T1000 (cell line): ENCODE measurements around the gene MUS81.
"Not testable (repeated sequence)": the region's sequence is repeated elsewhere in the genome, so short reads cannot be mapped to it uniquely, and the experiment has no call there.

Experiments
- DNase-seq: peaks from one replicate; lab custom pipeline; 2025; ENCODE audit warnings: mixed read lengths; lab: John Stamatoyannopoulos, UW

The MUS81 gene

DNA sequence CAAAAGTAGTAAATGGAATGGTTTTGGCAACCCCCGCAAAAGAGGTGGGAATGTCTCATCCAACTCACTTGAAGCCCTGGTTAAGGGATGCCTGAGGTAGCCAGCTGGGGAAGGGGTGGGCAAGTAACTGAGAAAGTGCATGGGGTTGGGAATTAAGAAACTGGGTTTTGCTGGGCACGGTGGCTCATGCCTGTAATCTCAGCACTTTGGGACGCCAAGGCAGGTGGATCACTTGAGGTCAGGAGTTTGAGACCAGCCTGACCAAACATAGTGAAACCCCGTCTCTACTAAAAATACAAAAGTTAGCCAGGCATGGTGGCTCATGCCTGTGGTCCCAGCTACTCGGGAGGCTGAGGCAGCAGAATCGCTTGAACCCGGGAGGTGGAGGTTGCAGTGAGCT is 11.5 kb upstream of the MUS81 start:
- not testable (repeated sequence) for DNase-seq

DNA sequence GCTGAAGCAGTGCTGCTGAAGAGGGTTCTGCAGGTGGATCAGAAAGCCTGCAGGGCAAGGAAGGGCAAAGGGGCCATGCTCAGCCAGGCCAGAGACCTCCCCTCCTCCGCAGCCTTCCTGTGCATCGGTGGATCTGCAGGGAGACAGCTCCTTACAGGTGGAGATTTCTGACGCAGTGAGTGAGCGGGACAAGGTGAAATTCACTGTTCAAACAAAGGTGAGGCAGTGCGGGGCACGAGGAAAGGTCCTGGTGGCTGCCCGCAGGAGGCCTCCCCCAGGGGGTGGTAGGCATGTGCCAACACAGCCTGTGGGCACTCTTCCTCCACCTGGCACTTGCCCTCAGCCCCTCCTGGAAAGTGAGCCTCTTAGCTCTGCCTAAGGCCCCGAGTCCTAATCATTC is 10.9 kb upstream of the MUS81 start:
- DNase-seq, result no peak

DNA sequence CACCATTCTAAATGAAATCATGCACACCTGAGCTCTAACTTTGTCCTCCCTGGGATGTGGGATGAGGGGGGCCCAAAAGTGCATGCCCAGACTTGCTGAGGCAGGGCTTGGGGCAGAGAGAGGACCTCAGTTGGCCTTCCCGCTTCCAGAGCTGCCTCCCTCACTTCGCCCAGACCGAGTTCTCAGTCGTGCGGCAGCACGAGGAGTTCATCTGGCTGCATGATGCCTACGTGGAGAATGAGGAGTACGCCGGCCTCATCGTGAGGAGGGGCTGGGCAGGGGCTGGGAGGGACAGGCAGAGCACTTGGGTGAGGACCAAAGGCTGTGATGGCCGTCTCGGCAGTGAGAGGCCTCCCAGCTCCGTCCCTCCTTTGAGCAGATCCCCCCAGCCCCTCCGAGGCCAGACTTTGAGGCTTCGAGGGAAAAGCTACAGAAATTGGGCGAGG is 10.4 kb upstream of the MUS81 start:
- no peak for DNase-seq

DNA sequence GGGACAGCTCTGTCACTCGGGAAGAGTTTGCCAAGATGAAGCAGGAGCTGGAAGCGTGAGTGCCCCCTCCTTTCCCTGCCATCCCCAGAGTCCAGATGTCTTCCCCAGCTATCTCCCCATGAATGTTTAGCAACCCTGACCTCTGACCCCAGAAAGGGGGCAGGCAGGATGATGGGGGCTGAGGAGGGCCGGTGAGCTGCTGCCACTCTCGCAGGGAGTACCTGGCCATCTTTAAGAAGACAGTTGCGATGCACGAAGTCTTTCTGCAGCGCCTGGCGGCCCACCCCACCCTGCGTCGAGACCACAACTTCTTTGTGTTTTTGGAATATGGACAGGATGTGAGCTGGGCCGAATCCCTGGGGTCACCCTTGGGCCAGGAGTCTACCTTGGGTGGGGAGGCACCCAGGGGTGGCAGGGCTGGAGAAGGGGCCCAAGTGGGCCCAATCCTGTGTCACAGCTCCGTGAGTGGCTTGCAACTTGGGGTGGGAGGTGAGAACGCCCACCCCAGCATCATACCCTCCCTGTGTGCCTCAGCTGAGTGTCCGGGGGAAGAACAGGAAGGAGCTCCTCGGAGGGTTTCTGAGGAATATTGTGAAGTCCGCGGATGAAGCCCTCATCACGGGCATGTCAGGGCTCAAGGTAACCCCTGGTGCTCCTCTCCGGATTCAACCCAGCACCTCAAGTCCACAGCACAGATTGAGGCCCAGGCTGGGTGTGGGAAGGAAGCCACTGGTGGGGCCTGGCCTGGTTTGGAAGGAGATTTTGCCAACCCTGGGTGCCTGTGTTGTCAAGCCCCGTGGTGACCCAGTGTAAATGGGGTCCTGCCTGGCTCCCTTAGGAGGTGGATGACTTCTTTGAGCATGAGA is 9.8 kb upstream of the MUS81 start:
- DNase-seq, result no peak

DNA sequence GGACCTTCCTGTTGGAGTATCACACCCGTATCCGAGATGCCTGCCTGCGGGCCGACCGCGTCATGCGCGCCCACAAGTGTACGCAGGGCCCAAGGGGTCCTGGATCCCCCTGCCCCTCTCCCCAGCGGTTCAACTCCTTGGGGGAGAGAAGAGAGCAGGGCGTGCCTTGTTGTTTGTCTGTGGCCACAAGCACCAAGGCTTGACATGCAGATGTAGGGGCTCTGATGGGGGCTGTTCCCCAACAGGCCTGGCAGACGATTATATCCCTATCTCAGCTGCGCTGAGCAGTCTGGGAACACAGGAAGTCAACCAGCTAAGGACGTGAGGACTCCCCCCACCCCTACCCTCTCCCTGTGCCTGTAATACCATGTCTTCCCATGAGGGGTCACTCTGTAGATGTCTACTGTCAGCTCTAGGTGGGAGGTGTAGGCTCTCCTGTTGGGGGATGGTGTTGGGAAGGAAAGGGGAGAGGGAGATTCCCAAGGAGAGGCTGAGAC is 9.1 kb upstream of the MUS81 start:
- peak; percentile 23 for DNase-seq

DNA sequence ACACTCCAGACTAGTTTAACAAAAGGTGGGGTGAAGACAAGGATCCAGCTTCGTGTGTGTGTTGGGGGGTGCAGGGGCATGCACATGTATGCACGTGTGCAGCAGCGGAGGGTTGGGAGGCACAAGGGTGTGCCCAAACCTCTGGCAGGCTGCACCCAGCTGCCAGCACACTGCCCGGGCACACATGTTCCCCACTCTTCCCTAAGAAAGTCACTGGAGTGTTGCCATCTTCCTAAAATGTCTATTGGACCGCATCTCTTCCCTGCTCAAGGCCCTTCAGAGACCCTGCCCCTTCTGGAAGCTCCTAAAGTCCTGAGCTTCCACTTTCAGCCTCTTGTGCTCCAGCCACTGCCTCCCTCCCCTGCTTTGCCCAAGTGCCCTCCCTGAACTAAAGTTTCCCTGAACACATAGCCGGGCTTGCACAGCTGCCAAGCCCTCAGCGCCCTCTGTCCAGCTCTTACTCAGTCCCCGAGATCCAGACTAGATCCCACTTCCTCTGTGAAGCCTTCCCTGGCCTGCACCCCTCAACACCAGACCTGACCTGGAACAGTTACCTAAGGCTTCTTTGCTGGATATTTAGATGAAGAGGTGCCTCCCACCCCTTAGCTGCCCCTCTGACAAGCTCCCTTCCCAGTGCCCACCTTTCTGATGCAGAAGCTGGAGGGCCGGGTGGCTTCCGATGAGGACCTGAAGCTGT is 8.3 kb upstream of the MUS81 start:
- no peak for DNase-seq

DNA sequence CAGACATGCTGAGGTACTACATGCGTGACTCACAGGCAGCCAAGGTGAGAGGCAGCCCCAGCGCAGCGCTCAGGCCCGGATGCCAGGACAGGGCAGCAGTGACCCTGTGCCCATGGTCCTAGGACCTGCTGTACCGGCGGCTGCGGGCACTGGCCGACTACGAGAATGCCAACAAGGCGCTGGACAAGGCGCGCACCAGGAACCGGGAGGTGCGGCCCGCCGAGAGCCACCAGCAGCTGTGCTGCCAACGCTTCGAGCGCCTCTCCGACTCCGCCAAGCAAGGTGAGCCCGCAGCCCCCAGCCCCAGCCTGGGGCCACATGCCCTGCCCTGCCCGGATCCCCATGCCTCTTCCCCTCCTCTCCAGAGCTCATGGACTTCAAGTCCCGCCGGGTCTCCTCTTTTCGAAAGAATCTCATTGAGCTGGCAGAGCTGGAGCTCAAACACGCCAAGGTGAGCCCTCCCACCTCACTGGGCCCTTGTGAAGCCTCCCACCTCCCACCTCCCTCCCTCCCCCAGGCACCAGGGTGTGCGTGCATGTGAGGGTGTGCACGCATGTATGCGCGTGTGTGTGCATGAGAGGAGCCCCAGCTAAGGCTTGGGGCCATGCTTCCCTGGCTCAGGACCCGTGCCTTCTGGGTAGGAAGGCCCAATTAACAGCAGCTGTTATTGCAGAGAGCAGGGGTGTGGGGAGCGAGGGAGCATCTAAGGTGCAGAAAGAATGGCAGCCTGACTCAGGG is 7.6 kb upstream of the MUS81 start:
- no peak for DNase-seq

DNA sequence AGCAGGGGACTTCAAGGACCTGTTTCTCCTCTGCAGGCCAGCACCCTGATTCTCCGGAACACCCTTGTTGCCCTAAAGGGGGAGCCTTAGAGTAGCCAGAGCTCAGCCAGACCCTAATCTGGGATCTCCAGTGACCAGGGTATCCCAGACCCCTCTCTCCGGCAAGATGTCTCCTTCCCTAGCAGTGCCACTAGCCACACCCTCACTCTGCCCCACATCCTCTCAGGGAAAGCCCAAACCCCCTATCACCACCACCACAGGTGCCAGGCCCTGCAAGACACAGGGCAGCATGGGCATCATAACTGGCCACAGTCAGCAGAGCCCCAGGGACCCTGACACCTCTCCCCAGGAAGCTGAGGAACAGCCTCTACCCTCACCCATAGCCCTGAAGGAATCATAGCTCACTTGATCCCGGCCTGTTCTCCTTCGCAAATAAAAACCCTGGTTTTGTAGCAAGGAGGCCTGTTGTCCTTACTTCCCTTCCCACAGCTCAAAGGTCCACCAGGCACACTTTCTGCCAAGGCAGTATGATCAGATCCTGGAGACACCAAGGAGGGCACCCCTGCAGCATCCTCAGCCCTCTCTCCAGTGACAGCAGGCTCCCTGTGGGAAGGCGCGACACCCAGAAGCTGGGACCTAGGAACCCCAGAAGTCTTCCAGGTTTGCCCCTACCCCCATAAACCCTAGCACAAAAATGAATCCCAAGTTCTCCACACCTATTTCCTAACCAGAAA is 6.8 kb upstream of the MUS81 start:
- DNase-seq, result no peak

DNA sequence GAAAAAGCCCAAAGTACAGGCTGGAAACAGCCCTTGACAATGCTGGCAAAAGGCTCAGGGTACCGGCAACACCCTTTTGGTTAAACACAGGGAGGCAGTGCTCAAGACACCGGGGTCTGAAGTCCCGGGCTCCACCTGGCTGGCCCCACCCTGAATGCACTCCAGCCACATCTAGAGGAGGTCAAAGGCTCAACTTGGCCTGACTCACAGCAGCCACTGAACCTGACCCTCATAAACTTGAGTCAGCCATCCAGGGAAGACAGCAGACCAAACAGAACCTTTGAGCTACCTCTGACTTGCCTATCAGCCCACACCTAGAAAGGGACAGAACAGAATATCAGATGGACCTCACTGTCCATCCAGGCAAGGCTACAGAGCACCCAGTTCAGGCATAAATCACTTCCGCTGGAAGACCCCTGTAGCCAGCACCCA is 6.1 kb upstream of the MUS81 start:
- no peak for DNase-seq

DNA sequence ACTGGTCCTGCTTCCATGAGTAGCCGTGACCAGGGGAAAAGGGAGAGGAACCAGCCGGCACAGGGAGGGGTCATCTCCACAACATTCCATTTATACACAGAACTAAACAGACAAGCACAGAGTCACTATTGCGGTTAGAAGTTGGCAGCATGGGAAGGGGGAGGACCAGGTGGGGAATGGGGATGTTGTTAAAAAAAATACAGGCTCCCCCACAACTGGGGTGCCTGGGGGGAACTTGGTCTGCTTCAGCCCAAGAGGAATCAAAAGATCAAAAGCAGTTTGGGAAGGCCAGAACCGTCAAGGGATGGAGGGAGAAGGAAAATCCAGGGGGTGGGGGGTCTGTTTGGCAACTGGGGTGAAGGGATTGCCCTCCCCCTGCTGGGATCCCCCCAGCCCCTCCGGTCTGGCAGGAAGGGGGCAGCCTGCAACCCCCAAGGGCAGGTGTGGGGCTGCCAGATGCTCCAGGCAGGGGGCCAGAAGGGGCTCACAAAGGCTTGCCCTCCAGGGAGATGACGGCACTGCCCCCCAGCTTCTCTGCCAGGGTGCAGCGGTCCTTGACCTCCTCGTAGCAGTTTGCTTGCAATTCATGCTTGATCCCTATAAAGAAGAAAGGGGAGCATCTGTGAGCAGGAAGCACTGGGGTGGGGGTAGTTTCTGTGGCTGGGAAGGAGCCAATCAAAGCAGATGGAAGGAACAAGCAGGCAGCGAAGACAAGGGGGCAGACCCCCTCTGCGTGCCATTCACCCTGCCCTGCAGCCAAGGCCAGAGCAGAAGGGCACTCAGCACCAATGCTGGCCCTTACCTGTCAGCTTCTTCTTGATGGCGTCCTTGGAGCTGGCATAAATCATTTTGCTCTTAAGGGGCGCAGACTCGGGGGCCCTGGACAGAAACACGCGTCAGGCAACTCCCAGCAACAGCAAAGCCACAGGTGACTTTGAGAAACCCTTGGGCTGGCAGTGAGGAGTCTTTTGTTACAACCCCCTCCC is 5.1 kb upstream of the MUS81 start:
- DNase-seq, result no peak

DNA sequence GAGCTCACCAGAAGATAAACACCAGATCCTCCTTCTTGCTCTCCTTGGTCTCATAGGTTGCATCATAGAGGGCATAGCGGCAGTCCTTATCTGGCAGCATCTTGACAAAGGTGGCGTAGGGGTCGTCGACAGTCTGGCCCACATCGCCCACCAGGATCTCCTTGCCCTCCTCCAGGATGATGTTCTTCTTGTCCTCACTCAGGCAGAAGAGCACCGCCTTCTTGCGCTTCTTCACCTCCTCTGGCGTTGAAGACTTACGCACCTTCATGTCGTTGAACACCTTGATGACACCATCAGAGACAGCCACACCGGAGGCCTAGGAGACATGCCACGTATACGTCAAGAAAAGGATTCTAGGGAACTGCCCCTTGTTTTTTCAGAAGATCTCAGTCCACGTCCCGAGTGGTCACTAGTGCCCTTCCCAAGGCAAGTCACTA is 4.3 kb upstream of the MUS81 start:
- no peak for DNase-seq

DNA sequence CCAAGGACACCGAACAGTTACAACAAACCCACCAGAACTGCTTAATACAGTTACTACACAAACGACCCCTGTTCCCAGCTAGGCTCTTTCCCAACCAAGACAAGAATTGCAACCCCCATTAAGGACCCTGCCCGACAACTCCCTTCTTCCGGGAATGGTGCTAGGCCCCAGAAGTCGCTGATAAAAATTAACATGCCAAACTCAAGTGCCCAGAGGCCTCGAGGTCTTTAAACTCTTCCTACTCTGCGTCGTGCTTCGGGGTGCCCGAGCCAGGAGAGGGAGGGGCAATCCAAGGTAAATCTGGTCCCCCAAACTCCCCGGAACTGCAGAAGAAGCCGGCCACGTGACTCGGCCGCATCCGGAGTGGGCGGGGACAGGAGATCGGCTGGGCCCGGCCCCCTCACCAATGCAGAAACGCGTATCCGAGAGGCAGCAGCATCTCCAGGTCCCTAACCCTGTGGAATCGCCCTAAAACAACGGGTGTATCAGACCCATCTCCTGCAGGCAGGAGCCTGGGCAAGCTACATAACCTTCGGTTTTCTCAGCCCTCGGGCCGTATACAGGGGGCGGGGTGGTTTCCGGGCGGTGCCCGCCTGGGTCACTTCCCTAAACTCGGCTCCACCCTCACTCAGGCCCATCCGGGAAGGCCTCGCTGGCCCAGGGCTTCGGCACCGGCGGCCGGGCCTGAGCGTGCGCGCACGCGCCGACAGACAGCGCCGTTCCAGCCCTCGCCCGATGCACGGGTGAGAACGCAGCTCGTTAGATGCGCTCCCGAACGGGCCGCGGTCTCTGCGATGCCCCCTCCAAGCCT is 3.3 kb upstream of the MUS81 start:
- DNase-seq, result peak; percentile 55

DNA sequence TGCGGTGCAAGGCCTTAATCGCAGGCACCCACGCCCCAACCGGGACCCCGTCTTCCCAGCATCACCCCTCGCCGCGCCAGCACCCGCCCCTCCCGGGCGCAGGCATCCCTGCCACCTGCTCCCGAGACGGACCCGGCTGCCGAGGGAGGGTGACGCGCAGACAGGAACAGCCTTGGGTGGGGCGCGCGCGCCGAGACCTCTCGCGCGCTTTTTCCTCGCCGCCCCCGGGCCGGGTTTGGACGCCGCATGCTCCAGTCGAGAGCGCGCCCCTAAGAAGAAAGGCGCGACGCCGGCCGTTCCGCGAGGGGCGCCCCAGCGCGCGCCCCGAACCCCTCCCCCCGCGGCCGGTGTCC is 2.8 kb upstream of the MUS81 start:
- no peak for DNase-seq

DNA sequence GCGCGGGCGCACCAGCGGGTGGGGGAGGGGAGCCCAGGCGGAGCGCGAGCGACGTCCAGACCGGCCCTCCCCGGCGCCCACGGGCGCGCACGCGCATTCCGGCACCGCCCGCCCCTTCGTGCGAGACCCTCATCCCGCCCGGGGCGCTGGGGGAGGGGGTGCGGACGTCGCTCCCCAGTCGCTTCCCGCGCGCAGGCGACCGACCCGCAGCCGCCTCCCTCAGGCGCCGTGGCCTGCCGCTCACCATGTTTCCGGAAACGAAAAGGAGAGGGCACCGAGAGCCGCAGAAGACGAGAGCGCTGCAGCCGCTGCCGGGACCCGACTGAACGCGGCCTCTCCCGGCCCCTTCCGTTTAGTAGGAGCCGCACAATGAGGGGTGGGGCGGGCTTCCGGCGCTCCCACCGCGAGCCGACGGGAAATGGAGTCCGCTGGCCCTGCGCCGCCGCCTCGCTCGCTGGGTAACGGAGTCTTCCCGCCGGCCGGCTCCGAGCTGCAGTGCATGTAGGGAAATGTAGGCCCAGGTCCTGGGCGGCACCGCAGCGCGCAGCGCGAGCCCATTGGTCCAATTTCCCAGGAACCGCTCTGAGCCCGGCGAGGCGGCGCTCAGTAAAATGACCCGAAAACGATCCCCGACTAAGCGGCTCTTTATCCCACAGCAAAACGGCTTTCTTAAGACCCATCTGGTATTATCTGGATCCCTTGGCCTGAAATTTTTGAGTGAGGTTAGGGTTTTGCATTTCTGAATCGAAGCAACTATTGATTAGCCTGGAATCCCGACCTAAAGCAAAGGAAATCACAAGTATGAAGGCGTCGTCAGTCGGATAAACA is 2.2 kb upstream of the MUS81 start, which contains the start of gene CFL1:
Gene CFL1, minus strand, starts transcription at position 328 of the 828 bp plus-strand sequence. Its CDS starts 81 bp downstream, at position 247.
- peak; percentile 97 for DNase-seq

DNA sequence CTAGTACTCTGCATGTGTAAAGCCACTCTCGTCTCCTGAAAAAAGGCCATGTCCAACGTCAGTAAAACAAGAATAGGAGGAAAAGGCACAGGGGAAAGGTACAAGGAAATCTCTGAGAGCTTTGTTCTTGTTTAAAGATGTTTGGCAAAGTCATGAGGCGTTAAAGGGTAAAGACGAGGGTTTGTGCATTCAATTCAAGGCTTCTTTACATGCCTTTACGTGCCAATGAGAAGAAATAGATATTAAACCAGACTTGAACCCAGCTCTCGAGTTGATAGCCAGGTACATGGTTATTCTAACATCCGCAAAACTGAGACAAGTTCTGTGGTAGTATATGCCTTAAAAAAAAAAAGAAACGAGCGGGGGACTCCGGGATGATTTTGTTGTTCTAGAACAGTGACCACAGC is 1.5 kb upstream of the MUS81 start:
- no peak for DNase-seq

DNA sequence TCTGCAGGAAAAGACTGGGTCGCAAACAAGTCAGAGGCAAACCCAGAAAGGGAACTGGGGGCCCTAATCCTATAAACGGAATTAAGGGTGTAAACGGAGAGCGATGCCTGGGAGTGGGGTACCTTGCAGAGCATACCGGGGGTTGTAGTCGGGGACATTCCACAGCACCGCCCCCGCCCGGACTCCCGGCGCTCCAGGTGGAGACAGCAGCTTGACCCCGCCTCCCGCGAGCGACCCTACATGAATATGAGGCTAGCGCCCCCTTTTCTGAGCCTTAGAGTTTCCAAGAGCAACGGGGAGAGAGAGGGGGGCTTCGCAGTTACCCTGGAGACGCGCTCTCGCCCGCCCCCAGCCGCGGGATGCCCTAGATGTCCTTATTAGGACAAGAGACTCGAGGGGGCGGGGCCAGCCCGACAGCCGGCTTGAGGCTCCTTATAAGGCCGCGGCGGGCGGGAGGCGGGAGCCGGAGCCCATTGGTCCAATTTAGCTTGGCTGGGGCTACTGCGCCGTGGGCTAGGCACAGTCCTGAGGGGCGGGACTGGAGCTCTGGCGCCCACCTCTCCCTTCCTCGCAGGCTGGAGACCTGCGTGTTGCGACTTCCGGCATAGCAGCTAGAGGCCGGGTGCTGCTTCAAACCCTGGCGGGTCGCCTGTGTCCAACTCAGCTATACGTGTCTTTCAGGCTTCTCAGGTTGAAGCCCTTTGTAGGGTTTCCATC is 980 bp upstream of the MUS81 start:
- DNase-seq, result peak; percentile 90

DNA sequence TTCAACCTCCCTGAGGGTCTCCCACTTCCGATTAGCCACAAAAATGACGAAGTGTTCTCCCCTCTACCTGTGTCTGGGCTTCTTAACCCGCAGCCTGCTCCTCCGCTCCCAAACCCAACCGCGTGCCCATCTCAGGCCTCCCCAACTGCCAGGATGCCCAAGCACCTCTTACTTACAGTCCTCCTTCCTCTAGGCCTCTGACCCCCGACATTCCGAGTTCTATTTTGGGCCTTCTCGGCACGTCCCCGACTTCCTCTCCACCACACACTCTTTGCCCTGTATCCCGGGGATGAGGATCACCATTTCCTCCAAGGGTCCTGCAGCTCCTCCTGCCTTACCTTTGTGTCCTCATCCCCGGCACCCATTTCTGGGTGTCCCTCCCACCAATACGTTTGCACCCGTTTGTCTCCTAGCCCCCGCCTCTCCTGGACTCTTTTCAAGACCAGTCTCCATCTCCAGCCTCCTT is 388 bp upstream of the MUS81 start:
- DNase-seq, result no peak

DNA sequence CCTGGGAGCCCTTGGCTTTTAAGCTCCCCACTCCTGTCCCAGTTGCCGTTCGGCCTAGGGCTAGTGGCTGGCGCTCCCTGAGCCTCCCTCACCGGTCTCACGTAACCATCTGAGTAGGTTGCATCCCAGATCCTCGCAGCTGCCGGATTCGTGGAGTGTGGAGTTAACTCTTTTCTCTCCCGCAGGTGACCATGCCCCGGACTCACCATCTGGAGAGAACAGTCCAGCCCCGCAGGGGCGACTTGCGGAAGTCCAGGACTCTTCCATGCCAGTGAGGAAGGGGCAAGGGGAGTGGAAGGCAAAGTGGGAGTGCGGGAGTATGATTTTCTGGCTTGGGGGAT is 902 bp downstream of the MUS81 start:
- DNase-seq, result no peak
